Transverse colon (tissue), 4 donors: ENCODE results near the gene KIF26A. TPM values are rescaled to one million over a fixed set of nuclear protein-coding genes. Genes with fewer than 3 reads are reported as not detected.
A peak's percentile ranks its signal among the peaks of the same experiment; 100 is the strongest.

Experiments
- DNase-seq: peaks from one replicate; pipeline ENCODE4 v3.0.0-alpha.2; 2019
- H3K27ac ChIP-seq, 4 donors: fragments of 200-600 bp; sonication (generic); 2 replicates each; pipeline ENCODE4 v1.5.1; 2016 to 2018; ENCODE audit warnings: inconsistent platforms in 4 of 4
- H3K27me3 ChIP-seq: fragments of 200-600 bp; sonication (generic); 2 replicates; pipeline ENCODE4 v1.5.1; 2017; ENCODE audit warnings: inconsistent platforms
- H3K36me3 ChIP-seq, 4 donors: fragments of 200-600 bp; sonication (generic); 2 replicates each; pipeline ENCODE4 v1.5.1; 2017 to 2019; ENCODE audit warnings: inconsistent platforms in 4 of 4
- H3K4me1 ChIP-seq, 4 donors: fragments of 200-600 bp; sonication (generic); 2 replicates each; pipeline ENCODE4 v1.5.1; 2017 to 2020; ENCODE audit warnings: inconsistent platforms in 4 of 4
- H3K4me3 ChIP-seq, 4 donors: fragments of 200-600 bp; sonication (generic); 1 replicate in 1 of 4; 2 replicates in 3 of 4; pipeline versions ENCODE4 v1.5.1 to v1.6.1; 2017 to 2019; ENCODE audit warnings: inconsistent platforms in 4 of 4
- H3K9me3 ChIP-seq, 2 donors: fragments of 200-600 bp; sonication (generic); 2 replicates each; pipeline ENCODE4 v1.5.1; 2017 to 2019; ENCODE audit warnings: inconsistent platforms in 2 of 2
- EP300 ChIP-seq: sonication (generic); formaldehyde crosslinking; IDR thresholded peaks from one replicate; pipeline ENCODE4 v1.6.1; 2017; ENCODE audit warnings: antibody characterized with exemption, low read depth
- POLR2A ChIP-seq: fragments of 450-650 bp; IDR thresholded peaks from one replicate; pipeline ENCODE4 v1.6.1; 2016; ENCODE audit warnings: antibody characterized with exemption, mild to moderate bottlenecking, moderate library complexity
- POLR2AphosphoS5 ChIP-seq, 3 donors: sonication (generic); formaldehyde crosslinking; IDR thresholded peaks; one replicate each; pipeline ENCODE4 v1.6.1; 2016; ENCODE audit warnings: antibody characterized with exemption in 3 of 3
- WGBS, 2 donors: methylation state at CpG; one replicate each; pipeline ENCODE4 v1.1.5; 2018; ENCODE audit warnings: low coverage in 1 of 2; 5-methylcytosine and 5-hydroxymethylcytosine counted together
- in situ Hi-C, 4 donors: fragments of 200-750 bp; cut with MboI; loops; one replicate each; pipeline versions ENCODE4 v1.15.0 to v1.15.1; 2017; ENCODE audit warnings: low sequenced_read_pairs in 3 of 4, low pct_ligation_motif_present in 1 of 4, low pct_unique_long_range_greater_than_20kb in 1 of 4
- intact Hi-C: fragments of 100-400 bp; cut with DNase I; formaldehyde crosslinking; loops from one replicate; pipeline ENCODE4 v1.15.1; 2023; ENCODE audit warnings: low total_unique reads
- total RNA-seq, 4 donors: library from RNA; depleted of rRNA; stranded (reverse); fragments of >200 nt; gene quantifications; one replicate each; pipeline ENCODE4 v1.1.0, GENCODE V29; 2016
- TF ChIP-seq, protein P1 (sequence below), 5 experiments: fragments of 200-600 bp in 3 of 5; fragments of 450-650 bp in 2 of 5; sonication (generic) in 3 of 5; IDR thresholded peaks; 1 replicate in 2 of 5; 2 replicates in 3 of 5; pipeline ENCODE4 v1.5.1; 2016 to 2017; ENCODE audit warnings: antibody characterized with exemption in 5 of 5, inconsistent platforms in 3 of 5, mild to moderate bottlenecking in 2 of 5, moderate library complexity in 1 of 5

The KIF26A gene
- total RNA-seq, 4 donors from 2014 or later: 2.2 to 7.8 (median 4.4) TPM

DNA sequence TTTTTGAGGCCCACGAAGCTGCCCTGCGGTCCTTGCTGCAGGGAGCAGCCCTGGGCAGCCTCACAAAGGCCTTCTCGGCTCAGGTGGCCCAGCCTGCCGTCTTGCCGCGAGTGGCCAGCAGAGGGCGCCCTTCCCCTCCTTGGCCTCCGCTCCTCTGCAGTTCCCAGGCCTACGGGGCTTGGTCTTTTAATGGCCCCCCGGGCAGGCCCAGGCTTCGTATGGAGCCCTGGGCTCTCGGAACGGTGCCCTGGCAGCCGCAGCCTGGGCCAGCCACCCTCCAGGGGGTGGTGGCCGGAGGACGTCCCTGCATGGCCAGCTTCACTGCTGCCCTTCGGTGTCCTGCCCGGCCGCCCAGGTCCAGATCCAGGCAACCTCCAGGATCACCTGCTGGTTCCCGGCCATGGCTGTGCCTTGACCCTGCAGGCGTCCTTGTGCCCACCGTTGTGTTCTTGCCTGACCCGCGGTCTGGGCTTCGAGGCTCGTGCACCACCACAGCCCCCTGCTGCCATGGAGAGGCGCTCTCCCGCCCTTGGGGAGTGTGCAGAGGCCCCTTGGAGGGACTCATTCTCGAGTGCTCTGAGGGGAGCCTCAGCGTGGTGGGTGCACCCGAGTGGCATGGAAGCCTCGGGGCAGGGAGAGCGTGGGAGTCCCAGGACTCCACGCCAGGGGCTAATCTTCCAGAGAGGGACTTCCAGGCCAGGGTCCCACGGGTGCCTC is 43.5 kb upstream of the KIF26A start:
- Histone ChIP-seq H3K27me3 (peaks cover 6% of the 10 kb centered on the region), H3K4me3 (no peak overlapping the region), H3K27ac (no peak overlapping the region), H3K9me3 (no peaks in the 10 kb centered on the region), H3K36me3 (no peaks in the 10 kb centered on the region), H3K4me1 (peaks cover 6 to 15% (median 8%) of the 10 kb centered on the region in 4 donors)
- 55% methylated on average over 22 of the region's 35 CpGs; no CpG with 5 or more reads in 1 of the 2 donors for WGBS, 2 donors
- peak; percentile 81 for DNase-seq
- TF ChIP-seq EP300: no peak
- TF ChIP-seq, protein P1, sequence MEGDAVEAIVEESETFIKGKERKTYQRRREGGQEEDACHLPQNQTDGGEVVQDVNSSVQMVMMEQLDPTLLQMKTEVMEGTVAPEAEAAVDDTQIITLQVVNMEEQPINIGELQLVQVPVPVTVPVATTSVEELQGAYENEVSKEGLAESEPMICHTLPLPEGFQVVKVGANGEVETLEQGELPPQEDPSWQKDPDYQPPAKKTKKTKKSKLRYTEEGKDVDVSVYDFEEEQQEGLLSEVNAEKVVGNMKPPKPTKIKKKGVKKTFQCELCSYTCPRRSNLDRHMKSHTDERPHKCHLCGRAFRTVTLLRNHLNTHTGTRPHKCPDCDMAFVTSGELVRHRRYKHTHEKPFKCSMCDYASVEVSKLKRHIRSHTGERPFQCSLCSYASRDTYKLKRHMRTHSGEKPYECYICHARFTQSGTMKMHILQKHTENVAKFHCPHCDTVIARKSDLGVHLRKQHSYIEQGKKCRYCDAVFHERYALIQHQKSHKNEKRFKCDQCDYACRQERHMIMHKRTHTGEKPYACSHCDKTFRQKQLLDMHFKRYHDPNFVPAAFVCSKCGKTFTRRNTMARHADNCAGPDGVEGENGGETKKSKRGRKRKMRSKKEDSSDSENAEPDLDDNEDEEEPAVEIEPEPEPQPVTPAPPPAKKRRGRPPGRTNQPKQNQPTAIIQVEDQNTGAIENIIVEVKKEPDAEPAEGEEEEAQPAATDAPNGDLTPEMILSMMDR (IDR thresholded peaks at IDR 0.05): peak; percentile 80 to 96 (median 93)
- in situ Hi-C loops (no loop called here), intact Hi-C loops (no loop called here)

DNA sequence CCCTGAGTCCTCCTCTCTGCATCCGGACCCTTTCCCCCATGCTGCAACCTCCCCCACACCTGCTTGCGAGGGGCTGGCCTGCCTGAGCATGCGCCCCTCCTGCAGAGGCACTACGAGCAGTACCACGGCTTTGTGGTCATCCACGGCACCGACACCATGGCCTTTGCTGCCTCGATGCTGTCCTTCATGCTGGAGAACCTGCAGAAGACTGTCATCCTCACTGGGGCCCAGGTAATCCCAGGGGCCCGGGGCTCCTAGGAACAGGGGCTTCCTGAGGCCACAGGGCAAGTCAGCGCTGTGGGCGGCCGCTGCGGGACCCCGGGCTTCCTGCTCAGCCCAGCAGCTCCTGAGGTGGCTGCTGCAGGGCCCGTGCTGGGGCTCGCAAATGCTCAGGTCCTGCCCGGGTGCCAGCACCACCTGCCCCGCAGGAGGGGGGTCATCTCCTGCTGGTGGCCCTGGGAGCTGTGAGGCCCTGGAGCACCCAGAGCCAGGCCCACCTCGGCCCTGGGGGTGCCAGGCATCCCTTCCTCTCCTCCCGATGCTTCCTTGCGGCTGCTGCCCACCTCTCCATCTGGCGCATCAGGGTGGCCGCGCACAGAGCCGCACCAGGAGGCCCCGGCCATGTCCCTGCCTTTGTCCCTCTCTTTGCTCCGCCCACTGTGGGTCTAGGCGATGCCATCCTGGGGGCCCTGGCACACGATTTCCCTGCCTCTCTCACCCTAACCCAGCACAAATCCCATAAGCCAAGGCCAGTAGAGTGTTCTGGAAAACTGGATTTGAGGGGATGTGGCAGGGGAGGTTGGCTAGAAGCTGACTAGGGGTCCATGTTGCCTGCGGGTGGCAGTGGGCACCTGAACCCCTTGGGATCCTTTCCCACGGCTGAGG is 42.7 kb upstream of the KIF26A start:
- no peaks in the 10 kb centered on the region for H3K9me3 ChIP-seq
- TF ChIP-seq POLR2AphosphoS5 (IDR thresholded peaks at IDR 0.05) (no peak), POLR2A (no peak), EP300 (no peak)
- TF ChIP-seq, protein P1 (IDR thresholded peaks at IDR 0.05): no peak
- in situ Hi-C loops: no loop called here
- no peak overlapping the region for H3K4me3 ChIP-seq
- H3K4me1 ChIP-seq: peaks cover 14 to 23% (median 16%) of the 10 kb centered on the region in 4 donors
- H3K27ac ChIP-seq: no peak overlapping the region
- peaks cover 6% of the 10 kb centered on the region for H3K27me3 ChIP-seq
- 83% methylated on average over 22 of the region's 31 CpGs; no CpG with 5 or more reads in 1 of the 2 donors for WGBS, 2 donors
- H3K36me3 ChIP-seq: no peaks in the 10 kb centered on the region
- intact Hi-C loops: no loop called here
- DNase-seq: peak; percentile 8

DNA sequence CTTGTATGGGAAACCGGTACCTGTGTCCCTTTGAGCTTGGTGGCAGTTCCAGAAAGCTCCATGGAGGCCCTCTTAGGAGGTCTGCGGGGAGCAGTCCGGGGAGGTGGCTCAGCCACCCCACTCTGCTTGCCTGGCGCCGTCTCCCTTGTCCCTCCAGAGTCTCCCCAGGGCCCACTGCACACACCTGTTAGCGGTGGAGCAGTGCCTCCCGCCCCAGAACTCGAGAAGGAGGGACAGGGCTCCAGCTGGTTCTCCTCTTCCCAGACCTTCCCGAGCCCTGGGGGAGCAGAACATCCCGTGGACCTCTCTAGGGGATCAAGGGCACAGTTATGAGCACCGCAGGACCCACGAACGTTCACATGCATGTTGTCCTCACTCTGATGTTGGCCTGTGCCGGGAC is 42.1 kb upstream of the KIF26A start:
- TF ChIP-seq EP300: no peak
- 90 to 100% methylated on average over 1 to 12 of the region's 14 CpGs for WGBS, 2 donors
- in situ Hi-C loops: no loop called here
- H3K4me3 ChIP-seq: no peak overlapping the region
- DNase-seq: no peak
- H3K9me3 ChIP-seq: no peaks in the 10 kb centered on the region
- no peaks in the 10 kb centered on the region for H3K36me3 ChIP-seq
- H3K27ac ChIP-seq: no peak overlapping the region
- intact Hi-C loops: no loop called here
- H3K27me3 ChIP-seq: peaks cover 6% of the 10 kb centered on the region
- H3K4me1 ChIP-seq: peaks cover 15 to 29% (median 22%) of the 10 kb centered on the region in 4 donors

DNA sequence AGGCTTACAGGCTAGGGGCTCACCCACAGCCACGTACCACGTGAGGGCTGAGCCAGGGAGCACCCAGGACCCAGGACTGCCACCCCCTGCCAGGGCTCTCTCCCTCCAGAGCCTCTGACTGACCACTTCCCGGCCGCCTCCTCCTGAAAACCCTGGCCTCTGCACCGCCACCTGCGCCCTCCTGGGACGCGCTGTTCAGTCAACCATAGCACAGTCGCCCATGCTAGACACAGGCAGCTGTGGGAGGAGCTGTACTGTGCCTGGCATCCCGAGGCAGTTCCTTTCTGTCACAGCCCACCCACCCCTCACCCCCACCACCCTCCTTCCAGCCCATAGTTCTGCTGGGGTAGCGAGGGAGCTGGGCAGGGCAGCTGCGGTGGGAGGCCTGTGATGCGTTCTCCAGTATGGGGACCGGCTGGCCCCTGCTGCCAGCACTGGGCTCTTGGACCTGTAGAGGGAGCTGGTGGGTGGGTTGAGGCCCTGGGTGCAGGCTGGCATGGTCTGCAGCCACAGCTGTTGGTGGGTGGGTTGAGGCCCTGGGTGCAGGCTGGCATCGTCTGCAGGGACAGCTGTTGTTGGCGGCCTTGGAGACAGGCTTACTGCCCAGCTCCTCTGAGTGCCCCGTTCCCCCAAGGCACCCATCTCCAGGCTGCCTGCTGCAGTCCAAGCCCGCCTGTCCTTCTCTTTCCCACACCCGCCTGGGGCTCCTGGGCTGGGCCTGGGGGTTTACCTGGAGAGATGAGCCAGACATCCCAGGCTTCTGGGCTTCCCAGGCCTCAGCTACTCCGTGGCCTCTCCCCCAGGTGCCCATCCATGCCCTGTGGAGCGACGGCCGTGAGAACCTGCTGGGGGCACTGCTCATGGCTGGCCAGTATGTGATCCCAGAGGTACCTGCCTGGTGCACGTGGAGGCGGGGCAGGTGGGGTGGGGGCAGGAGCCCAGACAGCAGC is 41.4 kb upstream of the KIF26A start:
- no peaks in the 10 kb centered on the region for H3K36me3 ChIP-seq
- H3K4me1 ChIP-seq: peaks cover 15 to 34% (median 27%) of the 10 kb centered on the region in 4 donors
- H3K9me3 ChIP-seq: no peaks in the 10 kb centered on the region
- no peak overlapping the region for H3K27ac ChIP-seq
- DNase-seq: peak; percentile 12
- peaks cover 6% of the 10 kb centered on the region for H3K27me3 ChIP-seq
- intact Hi-C loops: no loop called here
- no peak for TF ChIP-seq EP300
- TF ChIP-seq, protein P1 (IDR thresholded peaks at IDR 0.05): peak in 1 of 5 experiments; percentile 7
- WGBS, 2 donors: 72 to 100% methylated on average over 1 to 25 of the region's 25 CpGs
- no peak overlapping the region for H3K4me3 ChIP-seq
- in situ Hi-C loops: no loop called here
